ENCODE results near the gene CLEC9A.

DNA sequence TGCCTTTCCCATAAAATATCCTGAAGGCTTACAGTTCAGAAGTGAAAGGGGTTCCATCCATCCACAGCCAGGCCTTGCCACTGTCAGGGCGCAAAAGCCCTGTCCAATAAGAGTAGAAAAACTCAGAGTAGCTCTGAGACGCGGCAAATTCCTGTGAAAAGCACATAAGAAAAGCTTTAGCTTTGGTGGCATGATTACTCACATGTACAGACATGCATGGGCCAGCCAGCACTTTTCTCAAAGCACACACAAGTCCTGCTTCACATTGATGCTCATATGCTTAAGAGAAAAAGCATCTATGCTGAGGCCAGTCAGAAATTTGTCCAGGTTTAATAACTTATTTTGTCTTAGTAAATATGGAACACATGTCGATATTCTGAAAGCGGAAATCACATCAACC lies 42.8 kb downstream of the CLEC9A start:
- TF ChIP-seq, protein P1, sequence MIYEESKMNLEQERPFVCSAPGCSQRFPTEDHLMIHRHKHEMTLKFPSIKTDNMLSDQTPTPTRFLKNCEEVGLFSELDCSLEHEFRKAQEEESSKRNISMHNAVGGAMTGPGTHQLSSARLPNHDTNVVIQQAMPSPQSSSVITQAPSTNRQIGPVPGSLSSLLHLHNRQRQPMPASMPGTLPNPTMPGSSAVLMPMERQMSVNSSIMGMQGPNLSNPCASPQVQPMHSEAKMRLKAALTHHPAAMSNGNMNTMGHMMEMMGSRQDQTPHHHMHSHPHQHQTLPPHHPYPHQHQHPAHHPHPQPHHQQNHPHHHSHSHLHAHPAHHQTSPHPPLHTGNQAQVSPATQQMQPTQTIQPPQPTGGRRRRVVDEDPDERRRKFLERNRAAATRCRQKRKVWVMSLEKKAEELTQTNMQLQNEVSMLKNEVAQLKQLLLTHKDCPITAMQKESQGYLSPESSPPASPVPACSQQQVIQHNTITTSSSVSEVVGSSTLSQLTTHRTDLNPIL (CRISPR knock-in tag; IDR thresholded peaks at IDR 0.05; ENCODE audit: low read depth) = no peak
- TF ChIP-seq SNAI2 (CRISPR knock-in tag; IDR thresholded peaks at IDR 0.05) (no peak), GLIS3 (CRISPR knock-in tag; IDR thresholded peaks at IDR 0.05) (no peak), BACH2 (CRISPR knock-in tag; IDR thresholded peaks at IDR 0.05; ENCODE audit: borderline replicate concordance) (no peak), ZNF565 (CRISPR knock-in tag; conservative IDR thresholded peaks at IDR 0.05; ENCODE audit: low read depth) (no peak), OSR1 (CRISPR knock-in tag; IDR thresholded peaks at IDR 0.05) (no peak), ARNTL (CRISPR knock-in tag; IDR thresholded peaks at IDR 0.05; ENCODE audit: borderline replicate concordance, low read depth) (no peak)
- TF ChIP-seq, protein P2, sequence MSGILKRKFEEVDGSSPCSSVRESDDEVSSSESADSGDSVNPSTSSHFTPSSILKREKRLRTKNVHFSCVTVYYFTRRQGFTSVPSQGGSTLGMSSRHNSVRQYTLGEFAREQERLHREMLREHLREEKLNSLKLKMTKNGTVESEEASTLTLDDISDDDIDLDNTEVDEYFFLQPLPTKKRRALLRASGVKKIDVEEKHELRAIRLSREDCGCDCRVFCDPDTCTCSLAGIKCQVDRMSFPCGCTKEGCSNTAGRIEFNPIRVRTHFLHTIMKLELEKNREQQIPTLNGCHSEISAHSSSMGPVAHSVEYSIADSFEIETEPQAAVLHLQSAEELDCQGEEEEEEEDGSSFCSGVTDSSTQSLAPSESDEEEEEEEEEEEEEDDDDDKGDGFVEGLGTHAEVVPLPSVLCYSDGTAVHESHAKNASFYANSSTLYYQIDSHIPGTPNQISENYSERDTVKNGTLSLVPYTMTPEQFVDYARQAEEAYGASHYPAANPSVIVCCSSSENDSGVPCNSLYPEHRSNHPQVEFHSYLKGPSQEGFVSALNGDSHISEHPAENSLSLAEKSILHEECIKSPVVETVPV (CRISPR knock-in tag; IDR thresholded peaks at IDR 0.05) = no peak
